IPS-15b (cell line): Measurements from ENCODE around the gene STX8.

Experiments used
- H3K27me3 ChIP-seq: one replicate; pipeline ENCODE4 v1.6.1; 2013; ENCODE audit warnings: low read length; ENCODE audit not compliant: control insufficient read depth, insufficient read depth
- H3K36me3 ChIP-seq: one replicate; pipeline ENCODE4 v1.6.1; 2013; ENCODE audit warnings: low read length; ENCODE audit not compliant: control insufficient read depth, insufficient read depth
- H3K4me1 ChIP-seq: one replicate; pipeline ENCODE4 v1.6.1; 2013; ENCODE audit warnings: mild to moderate bottlenecking, low read length; ENCODE audit not compliant: control insufficient read depth, insufficient read depth
- H3K4me3 ChIP-seq: one replicate; pipeline ENCODE4 v1.5.1; 2013; ENCODE audit warnings: low read depth, low read length
- H3K9ac ChIP-seq: one replicate; pipeline ENCODE4 v1.6.1; 2013; ENCODE audit warnings: low read depth, mild to moderate bottlenecking, low read length
- H3K9me3 ChIP-seq: one replicate; pipeline ENCODE4 v1.6.1; 2013; ENCODE audit warnings: mild to moderate bottlenecking, low read length; ENCODE audit not compliant: control insufficient read depth, insufficient read depth

STX8 gene

GRCh38 chr17:9330141-9330540 is 245.5 kb downstream of the STX8 start:
- Histone ChIP-seq H3K9ac (no peak overlapping the region), H3K4me3 (peak overlapping the region; percentile 32), H3K36me3 (no peaks in the 10 kb centered on the region), H3K4me1 (peaks cover 24% of the 10 kb centered on the region), H3K9me3 (peaks cover 3% of the 10 kb centered on the region), H3K27me3 (peaks cover 7% of the 10 kb centered on the region)

DNA sequence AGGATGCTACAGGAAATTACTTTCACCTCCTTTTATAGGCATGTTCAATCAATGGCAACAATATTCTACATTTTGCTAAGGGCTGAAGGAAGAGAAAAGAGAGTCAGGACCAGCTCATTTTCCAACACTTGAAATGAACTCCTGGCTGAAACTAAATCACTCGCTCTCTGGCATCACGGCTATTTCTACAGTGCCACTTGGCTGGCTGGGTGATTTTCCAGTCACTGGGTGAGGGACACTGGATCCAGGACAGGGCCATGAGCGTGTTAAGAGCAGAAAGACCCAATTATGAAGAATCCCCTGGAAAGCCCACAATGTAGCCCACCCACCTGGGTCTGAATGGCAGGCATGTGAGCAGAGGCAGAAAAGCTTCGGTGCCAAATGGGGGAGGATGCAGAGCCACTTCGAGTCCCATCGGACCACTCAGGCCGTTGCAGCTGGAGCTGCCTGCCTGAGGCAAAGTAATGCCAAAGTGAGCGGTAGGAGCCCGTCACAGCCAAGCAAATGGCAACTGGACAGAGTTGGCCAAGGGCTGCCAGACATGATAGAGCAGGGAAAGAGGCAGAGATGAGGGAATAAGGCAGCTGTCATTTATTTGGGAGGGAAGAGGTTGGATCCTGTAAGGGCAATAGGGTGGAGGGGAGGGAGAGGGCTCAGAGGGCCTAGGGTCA is 246.2 kb downstream of the STX8 start:
- Histone ChIP-seq H3K27me3 (peaks cover 7% of the 10 kb centered on the region), H3K9me3 (no peaks in the 10 kb centered on the region), H3K4me3 (no peak overlapping the region), H3K9ac (no peak overlapping the region), H3K36me3 (no peaks in the 10 kb centered on the region), H3K4me1 (peaks cover 24% of the 10 kb centered on the region)

- Histone ChIP-seq H3K9ac (no peak overlapping the region), H3K4me3 (no peak overlapping the region), H3K36me3 (no peaks in the 10 kb centered on the region), H3K9me3 (no peaks in the 10 kb centered on the region), H3K4me1 (peaks cover 20% of the 10 kb centered on the region), H3K27me3 (peaks cover 7% of the 10 kb centered on the region)
Observed at GRCh38 chr17:9324864-9325263, 250.8 kb downstream of the STX8 start.

DNA sequence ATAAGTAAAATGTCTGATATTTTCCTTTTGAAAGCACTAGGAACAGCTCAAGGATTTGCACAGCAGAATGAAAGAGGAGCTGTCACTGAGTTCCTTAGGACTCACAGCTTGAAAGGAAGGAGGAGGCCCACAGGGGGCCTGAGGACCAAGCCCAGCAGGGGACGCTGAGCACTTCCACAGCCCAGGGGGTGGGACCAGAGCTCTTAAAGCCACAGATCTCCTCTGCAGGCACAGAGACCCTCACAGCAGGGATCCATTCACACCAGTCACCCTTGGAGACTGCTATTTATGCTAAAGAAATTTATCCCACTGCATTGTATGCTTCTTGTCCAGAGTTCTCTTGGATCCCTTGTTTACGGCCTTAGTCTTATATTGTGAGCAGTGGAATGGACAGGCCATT is 253.3 kb downstream of the STX8 start:
- H3K27me3 ChIP-seq = no peaks in the 10 kb centered on the region
- no peak overlapping the region for H3K9ac ChIP-seq
- no peaks in the 10 kb centered on the region for H3K9me3 ChIP-seq
- H3K36me3 ChIP-seq = no peaks in the 10 kb centered on the region
- no peak overlapping the region for H3K4me3 ChIP-seq
- peaks cover 12% of the 10 kb centered on the region for H3K4me1 ChIP-seq

DNA sequence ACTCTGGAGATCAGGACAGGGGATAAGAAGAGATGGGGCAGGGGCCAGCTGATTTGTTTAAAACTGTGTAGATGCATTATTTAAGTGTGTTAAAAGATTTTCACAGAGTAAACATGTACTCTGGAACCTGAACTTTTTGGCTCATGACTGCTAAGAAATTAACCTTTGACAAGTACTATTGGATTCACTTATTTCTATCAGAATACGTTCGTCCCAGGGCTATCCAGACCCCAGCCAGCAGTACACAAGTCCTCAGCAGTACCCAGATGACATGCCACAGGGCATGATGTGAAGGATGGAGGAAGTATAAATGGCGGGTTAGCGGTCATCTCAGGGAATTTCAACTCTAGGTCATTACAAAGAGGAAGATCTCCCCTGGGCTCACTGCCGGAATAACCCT is 253.7 kb downstream of the STX8 start:
- H3K9me3 ChIP-seq = no peaks in the 10 kb centered on the region
- H3K4me1 ChIP-seq = peaks cover 12% of the 10 kb centered on the region
- H3K36me3 ChIP-seq = no peaks in the 10 kb centered on the region
- H3K9ac ChIP-seq = no peak overlapping the region
- H3K4me3 ChIP-seq = no peak overlapping the region
- H3K27me3 ChIP-seq = no peaks in the 10 kb centered on the region

GRCh38 chr17:9315360-9315759 is 260.3 kb downstream of the STX8 start:
- Histone ChIP-seq H3K4me3 (no peak overlapping the region), H3K9ac (no peak overlapping the region), H3K9me3 (no peaks in the 10 kb centered on the region), H3K27me3 (no peaks in the 10 kb centered on the region), H3K4me1 (peaks cover under 1% of the 10 kb centered on the region), H3K36me3 (no peaks in the 10 kb centered on the region)

GRCh38 chr17:9313346-9313745 is 262.3 kb downstream of the STX8 start:
- no peaks in the 10 kb centered on the region for H3K27me3 ChIP-seq
- H3K36me3 ChIP-seq = no peaks in the 10 kb centered on the region
- H3K9ac ChIP-seq = no peak overlapping the region
- no peak overlapping the region for H3K4me3 ChIP-seq
- no peaks in the 10 kb centered on the region for H3K9me3 ChIP-seq
- H3K4me1 ChIP-seq = peaks cover 17% of the 10 kb centered on the region

- H3K9ac ChIP-seq = no peak overlapping the region
- H3K4me1 ChIP-seq = peaks cover 27% of the 10 kb centered on the region
- H3K4me3 ChIP-seq = no peak overlapping the region
- no peaks in the 10 kb centered on the region for H3K36me3 ChIP-seq
- H3K27me3 ChIP-seq = no peaks in the 10 kb centered on the region
- H3K9me3 ChIP-seq = no peaks in the 10 kb centered on the region
Observed at GRCh38 chr17:9309216-9309615, 266.4 kb downstream of the STX8 start.

- Histone ChIP-seq H3K9ac (no peak overlapping the region), H3K27me3 (no peaks in the 10 kb centered on the region), H3K36me3 (no peaks in the 10 kb centered on the region), H3K9me3 (no peaks in the 10 kb centered on the region), H3K4me1 (peaks cover 27% of the 10 kb centered on the region), H3K4me3 (no peak overlapping the region)
Observed at GRCh38 chr17:9308069-9308468, 267.6 kb downstream of the STX8 start.

- no peak overlapping the region for H3K9ac ChIP-seq
- no peaks in the 10 kb centered on the region for H3K27me3 ChIP-seq
- peaks cover 27% of the 10 kb centered on the region for H3K4me1 ChIP-seq
- no peaks in the 10 kb centered on the region for H3K36me3 ChIP-seq
- no peaks in the 10 kb centered on the region for H3K9me3 ChIP-seq
- H3K4me3 ChIP-seq = no peak overlapping the region
Observed at GRCh38 chr17:9307313-9307998, 268.2 kb downstream of the STX8 start.

DNA sequence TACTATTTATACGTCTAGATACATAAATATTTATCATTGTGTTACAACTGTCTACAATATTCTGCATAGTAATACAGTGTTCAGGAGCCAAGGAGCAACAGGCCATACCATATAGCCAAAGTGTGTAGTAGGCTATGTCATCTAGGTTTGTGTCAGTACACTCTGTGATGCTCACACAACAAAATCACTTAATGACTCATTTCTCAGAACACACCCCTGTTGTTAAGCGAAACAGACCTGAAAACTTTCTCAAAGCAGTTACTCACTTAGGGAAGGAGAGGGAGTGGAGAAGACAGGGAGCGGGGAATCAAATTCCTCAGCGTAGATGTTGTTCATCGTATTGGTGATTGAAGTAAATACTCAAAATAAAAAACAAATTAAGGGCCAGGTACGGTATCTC is 269.5 kb downstream of the STX8 start:
- Histone ChIP-seq H3K9me3 (no peaks in the 10 kb centered on the region), H3K9ac (no peak overlapping the region), H3K36me3 (no peaks in the 10 kb centered on the region), H3K27me3 (no peaks in the 10 kb centered on the region), H3K4me1 (peaks cover 27% of the 10 kb centered on the region), H3K4me3 (no peak overlapping the region)

GRCh38 chr17:9299695-9300094 is 275.9 kb downstream of the STX8 start:
- no peaks in the 10 kb centered on the region for H3K9me3 ChIP-seq
- H3K4me3 ChIP-seq = no peak overlapping the region
- H3K9ac ChIP-seq = no peak overlapping the region
- H3K27me3 ChIP-seq = no peaks in the 10 kb centered on the region
- H3K36me3 ChIP-seq = no peaks in the 10 kb centered on the region
- no peaks in the 10 kb centered on the region for H3K4me1 ChIP-seq
